HG02970 (cell line): ENCODE results near the gene GRAMD1B.
"Not testable (repeated sequence)": the region's sequence is repeated elsewhere in the genome, so short reads cannot be mapped to it uniquely, and the experiment has no call there.

Experiments used
- ATAC-seq: cut with Tn5 transposase; IDR thresholded peaks from one replicate; pipeline ENCODE4 v1.9.1; 2021; ENCODE audit warnings: mild to moderate bottlenecking, moderate library complexity, moderate number of reproducible peaks; ENCODE audit not compliant: unreplicated experiment, low FRiP score

GRAMD1B gene

GRCh38 chr11:123439616-123440015, 9.5 kb downstream of the GRAMD1B start:
- ATAC-seq: no peak

GRCh38 chr11:123441161-123441560, 11.1 kb downstream of the GRAMD1B start:
- no peak for ATAC-seq

GRCh38 chr11:123443851-123444623, 14.0 kb downstream of the GRAMD1B start:
- no peak for ATAC-seq

- no peak for ATAC-seq
These were observed 18.8 kb downstream of the GRAMD1B start for GRCh38 chr11:123448823-123449222.

DNA sequence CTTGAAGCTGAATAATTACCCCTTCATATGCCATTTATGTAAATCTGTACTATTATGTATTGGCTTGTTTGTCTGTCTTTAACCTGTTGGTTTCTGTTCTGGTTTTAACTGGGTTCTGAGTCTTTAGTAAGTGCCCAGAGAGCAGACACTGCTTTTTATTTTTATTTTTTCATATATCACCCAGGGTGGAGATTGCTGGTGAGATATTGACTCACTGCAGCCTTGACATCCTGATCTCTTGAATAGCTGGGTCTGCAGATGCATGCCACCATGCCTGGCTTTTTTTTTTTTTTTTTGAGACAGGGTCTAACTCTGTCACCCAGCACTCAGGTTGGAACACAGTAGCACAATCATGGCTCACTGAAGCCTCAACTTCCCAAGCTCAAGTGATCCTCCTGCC, 19.4 kb downstream of the GRAMD1B start:
- no peak for ATAC-seq

DNA sequence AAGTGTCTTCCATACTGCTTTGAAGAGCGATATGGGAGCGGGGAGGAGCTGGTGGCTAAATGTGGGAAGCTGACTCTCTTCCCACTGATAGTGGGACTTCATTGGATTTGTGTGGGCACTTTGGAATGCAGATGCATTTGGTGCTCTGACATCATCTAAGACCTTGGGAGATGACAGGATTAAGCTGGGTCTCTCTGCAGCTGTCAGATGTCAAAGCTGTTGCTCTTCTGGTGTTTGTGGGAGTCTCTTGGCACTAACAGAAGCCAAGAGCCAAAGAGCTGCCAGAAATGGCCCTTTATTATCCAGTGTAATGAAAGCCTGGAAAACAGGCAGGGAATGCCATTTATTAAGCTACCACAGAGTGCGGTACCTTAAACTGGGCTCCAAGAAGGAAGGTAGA, 20.6 kb downstream of the GRAMD1B start:
- ATAC-seq: no peak

- no peak for ATAC-seq
These were observed 21.2 kb downstream of the GRAMD1B start for GRCh38 chr11:123451183-123451781.

DNA sequence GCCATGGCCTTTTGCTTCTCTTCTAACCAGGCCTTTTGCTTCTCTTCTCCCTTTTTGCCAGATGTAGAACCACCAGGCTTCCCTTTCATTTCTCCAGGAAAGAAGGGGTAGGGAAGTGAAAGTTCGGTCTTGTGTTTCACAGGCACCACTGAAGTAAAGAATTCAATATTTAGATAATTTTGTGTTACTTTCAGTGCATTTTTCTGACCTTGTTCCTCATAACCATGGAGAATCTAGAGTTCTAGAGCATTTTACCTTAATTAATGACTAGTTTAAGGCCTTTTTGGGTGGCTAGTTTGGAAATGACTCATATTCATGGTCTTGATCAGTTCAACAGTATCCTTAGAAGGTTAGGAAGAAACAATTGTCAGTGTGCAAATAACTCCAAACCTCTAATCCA, 22.7 kb downstream of the GRAMD1B start:
- ATAC-seq: no peak

DNA sequence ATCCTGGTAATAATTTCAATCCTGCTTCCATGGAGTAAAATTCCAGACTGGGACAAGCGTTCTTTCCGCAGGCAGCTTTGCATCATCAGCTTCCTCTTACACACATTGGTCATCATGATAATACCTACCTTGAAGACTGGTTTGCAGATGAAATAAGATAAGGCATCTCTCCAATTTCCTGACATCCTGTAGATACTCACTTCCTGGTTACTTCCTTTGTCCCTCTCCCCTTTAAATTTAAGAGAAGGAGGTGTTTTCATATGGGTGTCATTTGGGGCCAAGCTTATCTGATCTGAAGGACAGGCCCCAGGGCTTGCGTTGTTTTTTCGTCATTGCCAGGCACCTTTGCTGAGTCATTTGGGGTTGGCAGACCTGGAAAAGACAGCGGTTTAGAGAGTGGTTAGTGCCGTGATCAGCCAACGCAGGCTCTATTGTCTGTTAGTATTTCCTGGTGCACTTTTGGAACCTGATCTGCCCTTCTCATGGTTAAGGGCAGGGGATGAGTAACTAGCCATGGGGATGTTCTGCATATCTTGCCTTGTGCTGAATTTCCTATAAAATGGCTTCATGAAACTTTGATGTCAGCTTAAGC, 24.1 kb downstream of the GRAMD1B start:
- ATAC-seq: no peak

- no peak for ATAC-seq
These were observed 24.7 kb downstream of the GRAMD1B start for GRCh38 chr11:123454796-123455195.

- not testable (repeated sequence) for ATAC-seq
These were observed 26.4 kb downstream of the GRAMD1B start for GRCh38 chr11:123456448-123456847.

GRCh38 chr11:123457187-123457770, 27.2 kb downstream of the GRAMD1B start:
- no peak for ATAC-seq

GRCh38 chr11:123458501-123458900, 28.4 kb downstream of the GRAMD1B start:
- ATAC-seq: no peak

DNA sequence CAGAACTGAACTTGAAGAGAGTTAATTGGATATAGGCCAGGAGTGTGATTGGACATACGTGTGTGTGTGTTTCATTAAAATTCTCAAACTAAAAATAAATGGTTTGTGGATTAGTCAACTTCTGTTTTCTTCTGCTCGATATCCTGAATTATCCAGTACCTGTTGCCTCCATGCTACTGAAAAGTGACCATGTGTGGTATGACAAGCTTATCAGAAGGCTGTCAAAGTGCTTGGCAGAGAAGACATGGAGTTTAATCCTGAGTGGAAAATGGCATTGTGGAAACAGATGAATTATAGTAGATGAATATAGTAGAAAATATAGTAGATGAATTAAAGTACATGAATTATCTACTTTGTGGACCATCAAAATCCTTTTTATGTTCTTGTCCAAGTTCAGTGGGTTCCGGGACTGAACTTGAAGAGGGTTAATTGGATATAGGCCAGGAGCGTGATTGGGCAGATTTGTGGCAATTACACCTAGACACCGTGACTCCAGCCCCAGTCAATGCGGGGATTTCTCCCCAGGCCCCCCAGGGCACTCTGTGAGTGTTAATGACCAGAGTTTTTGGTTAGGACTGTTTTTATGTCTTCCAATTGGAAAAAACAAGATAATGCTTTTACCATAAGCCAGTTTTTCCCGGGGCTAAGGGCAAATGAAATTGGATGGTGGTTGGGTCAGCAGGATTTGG, 30.1 kb downstream of the GRAMD1B start:
- no peak for ATAC-seq

GRCh38 chr11:123461164-123461563, 31.1 kb downstream of the GRAMD1B start:
- no peak for ATAC-seq

- not testable (repeated sequence) for ATAC-seq
These were observed 35.6 kb downstream of the GRAMD1B start for GRCh38 chr11:123465667-123466066.

GRCh38 chr11:123466172-123466571, 36.1 kb downstream of the GRAMD1B start:
- ATAC-seq: not testable (repeated sequence)

GRCh38 chr11:123469089-123469488, 39.0 kb downstream of the GRAMD1B start:
- no peak for ATAC-seq

- ATAC-seq: no peak
These were observed 39.5 kb downstream of the GRAMD1B start for GRCh38 chr11:123469586-123469985.

DNA sequence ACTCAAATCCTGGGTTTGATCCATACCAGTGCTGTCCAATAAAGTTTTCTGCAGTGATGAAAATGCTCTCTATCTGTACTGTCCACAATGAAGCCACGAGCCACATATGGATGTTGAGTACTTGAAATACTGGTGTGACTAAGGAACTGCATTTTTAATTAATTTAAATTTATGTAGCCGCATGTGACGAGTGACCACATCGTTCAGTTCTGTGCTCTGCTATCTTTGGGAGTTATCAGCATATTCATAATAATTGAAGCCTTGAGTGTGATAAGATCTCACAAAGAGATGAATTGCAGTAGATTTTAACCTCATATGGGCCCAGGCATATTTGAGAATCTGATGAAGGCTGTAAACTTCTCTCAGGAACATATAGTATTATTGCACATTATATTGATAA, 40.8 kb downstream of the GRAMD1B start:
- ATAC-seq: no peak
